ENCODE results near the gene CNN3. TPM values are rescaled to one million over a fixed set of nuclear protein-coding genes. Genes with fewer than 3 reads are reported as not detected.

CNN3 gene
- total and polyA plus RNA-seq, 12 donors, result 28.0 to 108 (median 62.5) TPM

DNA sequence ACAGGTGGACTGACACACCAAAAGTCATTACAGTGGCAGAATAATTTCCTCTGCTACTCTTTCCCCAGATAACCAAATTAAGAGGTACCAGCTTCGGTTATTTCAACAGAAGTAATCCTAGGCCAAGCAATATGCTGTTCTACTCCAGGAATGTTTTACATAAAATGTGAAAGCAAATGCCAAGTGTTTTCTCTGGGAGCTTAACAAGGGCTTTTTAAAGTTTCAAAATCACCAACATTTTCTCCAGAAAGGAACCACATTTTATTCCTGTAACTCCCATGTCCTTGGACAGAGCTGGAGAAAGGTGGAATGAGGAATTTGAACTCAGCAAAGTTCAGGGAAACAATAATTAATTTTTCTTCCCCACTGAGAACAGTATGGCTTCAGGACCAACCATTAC, 27.2 kb downstream of the CNN3 start:
- Histone ChIP-seq H3K36me3 (peaks cover 0 to 88% (median 48%) of the 10 kb centered on the region in 9 donors), H3K27ac (no peak overlapping the region), H3K9me3 (no peaks in the 10 kb centered on the region), H3K27me3 (no peaks in the 10 kb centered on the region), H3K4me3 (no peak overlapping the region), H3K4me1 (peaks cover 0 to 37% (median 8%) of the 10 kb centered on the region in 9 donors)
- 75 to 78% methylated on average over 1 of the region's 1 CpG for WGBS, 2 donors
- ATAC-seq (no peak), DNase-seq (no peak)
- TF ChIP-seq, protein P1, sequence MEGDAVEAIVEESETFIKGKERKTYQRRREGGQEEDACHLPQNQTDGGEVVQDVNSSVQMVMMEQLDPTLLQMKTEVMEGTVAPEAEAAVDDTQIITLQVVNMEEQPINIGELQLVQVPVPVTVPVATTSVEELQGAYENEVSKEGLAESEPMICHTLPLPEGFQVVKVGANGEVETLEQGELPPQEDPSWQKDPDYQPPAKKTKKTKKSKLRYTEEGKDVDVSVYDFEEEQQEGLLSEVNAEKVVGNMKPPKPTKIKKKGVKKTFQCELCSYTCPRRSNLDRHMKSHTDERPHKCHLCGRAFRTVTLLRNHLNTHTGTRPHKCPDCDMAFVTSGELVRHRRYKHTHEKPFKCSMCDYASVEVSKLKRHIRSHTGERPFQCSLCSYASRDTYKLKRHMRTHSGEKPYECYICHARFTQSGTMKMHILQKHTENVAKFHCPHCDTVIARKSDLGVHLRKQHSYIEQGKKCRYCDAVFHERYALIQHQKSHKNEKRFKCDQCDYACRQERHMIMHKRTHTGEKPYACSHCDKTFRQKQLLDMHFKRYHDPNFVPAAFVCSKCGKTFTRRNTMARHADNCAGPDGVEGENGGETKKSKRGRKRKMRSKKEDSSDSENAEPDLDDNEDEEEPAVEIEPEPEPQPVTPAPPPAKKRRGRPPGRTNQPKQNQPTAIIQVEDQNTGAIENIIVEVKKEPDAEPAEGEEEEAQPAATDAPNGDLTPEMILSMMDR (IDR thresholded peaks at IDR 0.05), result no peak
- intact Hi-C loops (cut with DNase I), result loop anchor here in 1 of 10 donors (5.0 kb wide), 1 partner anchor 47 kb away; no protein-coding TSS in a partner anchor

DNA sequence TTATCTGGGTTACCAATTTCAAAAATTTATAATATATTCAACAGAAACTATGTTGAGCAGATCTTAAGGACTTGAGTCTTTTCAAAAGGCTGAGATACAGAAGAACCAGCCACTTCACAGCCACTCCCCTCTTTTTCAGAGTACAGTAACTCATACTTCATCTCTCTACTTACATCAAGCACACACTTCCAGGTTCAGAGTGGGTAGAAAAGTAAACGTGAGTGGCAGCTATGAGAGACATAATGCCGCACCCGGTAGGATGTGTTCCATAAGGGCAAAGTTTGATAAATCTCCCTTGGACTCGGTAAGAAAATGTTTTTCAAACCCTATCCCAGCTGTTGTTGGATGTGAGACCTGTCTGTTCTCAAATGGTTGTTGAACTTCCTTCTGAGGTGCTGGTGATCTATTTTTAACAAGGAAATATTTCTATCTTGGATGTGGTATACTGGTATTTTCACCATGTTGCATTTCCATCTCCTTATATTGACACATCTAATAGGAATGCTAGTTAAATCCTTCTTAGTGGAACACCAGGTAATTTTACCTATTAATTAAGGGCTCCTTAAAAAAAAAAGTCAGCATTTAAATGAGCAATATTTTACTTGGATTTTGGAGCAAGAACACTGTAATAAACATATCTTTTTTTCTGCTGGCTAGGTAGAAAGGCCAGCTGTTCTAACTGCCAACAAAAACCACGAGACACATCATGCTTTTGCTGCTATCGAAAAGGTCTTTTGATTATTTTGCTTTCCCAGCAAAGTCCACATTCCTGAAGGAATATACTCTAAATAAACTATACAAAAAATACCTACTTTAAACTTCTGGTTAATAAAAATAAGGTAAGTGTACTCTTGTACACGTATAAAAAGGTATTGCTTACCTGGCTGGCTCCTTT, 28.2 kb downstream of the CNN3 start:
- no peak overlapping the region for H3K4me3 ChIP-seq
- H3K36me3 ChIP-seq, result peaks cover 0 to 95% (median 49%) of the 10 kb centered on the region in 9 donors
- intact Hi-C loops (cut with DNase I), result loop anchor here in 1 of 10 donors (5.0 kb wide), 1 partner anchor 46 kb away; no protein-coding TSS in a partner anchor
- no peak overlapping the region for H3K27ac ChIP-seq
- TF ChIP-seq, protein P1 (IDR thresholded peaks at IDR 0.05), result no peak
- WGBS, 2 donors, result 74 to 78% methylated on average over 7 of the region's 7 CpGs
- ATAC-seq (no peak), DNase-seq (no peak)
- no peaks in the 10 kb centered on the region for H3K9me3 ChIP-seq
- H3K27me3 ChIP-seq, result no peaks in the 10 kb centered on the region
- peaks cover 0 to 26% (median 6%) of the 10 kb centered on the region in 9 donors for H3K4me1 ChIP-seq

DNA sequence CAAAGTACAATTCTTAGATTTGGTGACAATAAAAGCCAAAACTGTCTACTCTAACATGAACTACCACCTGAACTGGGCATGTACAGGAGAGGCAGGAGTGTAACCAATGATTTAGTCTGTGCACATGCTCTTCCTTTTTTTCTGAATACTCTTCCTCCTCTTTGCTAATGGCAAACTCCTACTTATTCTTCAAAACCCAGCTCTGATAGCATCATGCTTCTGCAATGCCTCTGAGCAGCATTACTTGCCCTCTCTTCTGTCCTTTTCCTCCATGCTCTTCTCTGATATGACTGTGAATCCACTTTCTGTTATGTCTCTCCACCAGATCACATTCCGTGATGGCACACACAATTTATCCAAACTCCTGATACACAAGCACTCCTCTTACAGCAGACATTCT, 31.4 kb downstream of the CNN3 start:
- Histone ChIP-seq H3K9me3 (no peaks in the 10 kb centered on the region), H3K27me3 (no peaks in the 10 kb centered on the region), H3K36me3 (peaks cover 0 to 95% (median 43%) of the 10 kb centered on the region in 9 donors), H3K27ac (no peak overlapping the region), H3K4me1 (peaks cover 0 to 20% (median 0%) of the 10 kb centered on the region in 9 donors), H3K4me3 (no peak overlapping the region)
- intact Hi-C loops (cut with DNase I), result loop anchor here in 1 of 10 donors (5.0 kb wide), 1 partner anchor 43 kb away; no protein-coding TSS in a partner anchor
- TF ChIP-seq, protein P1 (IDR thresholded peaks at IDR 0.05), result no peak
- DNase-seq, result no peak
- WGBS, 2 donors, result 95 to 98% methylated on average over 1 of the region's 1 CpG
- ATAC-seq, result no peak

DNA sequence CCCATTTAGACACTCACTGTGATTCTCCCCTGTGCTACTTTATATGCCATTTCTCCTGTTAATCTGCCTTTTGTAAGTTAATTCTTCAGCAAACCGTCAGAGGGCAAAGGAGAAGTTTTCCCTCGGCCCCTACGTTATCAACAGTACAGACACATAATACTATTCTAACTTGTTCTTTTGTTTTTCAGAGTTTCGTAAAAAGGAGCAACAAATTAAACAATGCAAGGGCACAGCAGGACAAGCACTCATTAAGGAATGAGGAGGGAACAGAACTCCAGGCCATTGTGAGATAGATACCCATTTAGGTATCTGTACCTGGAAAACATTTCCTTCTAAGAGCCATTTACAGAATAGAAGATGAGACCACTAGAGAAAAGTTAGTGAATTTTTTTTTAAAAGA, 32.3 kb downstream of the CNN3 start:
- no peak for DNase-seq
- TF ChIP-seq, protein P1 (IDR thresholded peaks at IDR 0.05), result no peak
- H3K36me3 ChIP-seq, result peaks cover 0 to 87% (median 41%) of the 10 kb centered on the region in 9 donors
- peaks cover 0 to 17% (median 0%) of the 10 kb centered on the region in 9 donors for H3K4me1 ChIP-seq
- H3K9me3 ChIP-seq, result no peaks in the 10 kb centered on the region
- H3K4me3 ChIP-seq, result no peak overlapping the region
- no peak overlapping the region for H3K27ac ChIP-seq
- 90% methylated on average over 4 of the region's 4 CpGs for WGBS, 2 donors
- no peaks in the 10 kb centered on the region for H3K27me3 ChIP-seq
- intact Hi-C loops (cut with DNase I), result loop anchor here in 1 of 10 donors (5.0 kb wide), 1 partner anchor 42 kb away; no protein-coding TSS in a partner anchor
- no peak for ATAC-seq
